Measurements from ENCODE around the gene PARD3B.

The PARD3B gene

DNA sequence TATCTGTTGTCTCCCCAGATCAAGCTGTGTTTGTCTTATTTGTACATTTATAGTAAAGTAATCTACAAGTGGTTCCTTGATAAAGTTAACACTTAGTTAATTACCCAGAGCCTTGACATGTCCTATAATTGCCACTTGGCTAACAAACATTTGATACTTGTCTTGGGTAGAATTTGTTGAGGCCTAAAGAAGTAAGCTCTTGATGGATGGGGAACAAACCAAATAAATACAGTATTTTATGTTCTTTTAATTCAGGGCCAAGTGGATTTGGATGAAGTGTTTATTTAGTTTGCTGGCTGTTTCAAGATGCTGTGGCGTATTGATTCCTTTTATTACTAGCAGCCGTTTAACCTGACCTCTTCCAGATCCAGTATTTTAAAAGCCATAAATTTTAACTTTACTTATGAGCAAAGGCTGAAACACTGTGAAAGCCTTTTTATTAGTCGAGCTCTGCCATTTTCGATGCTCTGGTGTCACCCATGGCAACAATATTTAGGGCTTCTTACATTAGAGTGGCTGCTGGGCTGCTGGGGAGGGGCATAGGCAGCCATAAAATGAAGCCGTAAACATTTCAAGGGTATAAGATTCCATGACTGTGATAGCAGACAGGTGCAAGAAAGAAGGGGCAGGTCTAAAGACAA, 735.4 kb downstream of the PARD3B start:
- DNase-seq (ENCODE audit: low read depth): no peak

DNA sequence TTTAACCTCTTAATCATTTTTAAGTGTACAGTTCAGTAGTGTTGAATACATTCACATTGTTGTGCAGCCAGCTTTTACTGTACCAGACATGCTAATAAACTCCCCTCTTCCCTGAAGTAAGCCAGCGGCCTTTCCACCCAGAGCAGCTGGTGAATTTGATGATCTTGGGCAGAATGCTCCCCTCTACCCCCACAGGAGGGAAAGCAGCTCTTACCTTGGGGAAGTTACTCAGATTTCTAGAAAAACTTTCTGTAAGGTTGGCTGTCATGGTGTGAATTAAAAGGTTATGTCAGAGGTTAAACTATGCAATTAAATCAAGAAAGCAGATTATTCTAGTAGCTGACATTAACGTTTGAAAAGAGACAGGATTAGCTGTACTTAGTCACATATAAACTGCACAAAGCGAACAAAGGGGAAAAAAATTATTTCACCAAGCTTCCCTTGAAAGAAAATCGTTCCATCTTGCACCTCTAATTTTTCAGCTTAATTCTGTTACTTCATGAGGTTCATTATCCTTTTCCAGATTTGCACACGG, 738.5 kb downstream of the PARD3B start:
- no peak for DNase-seq (ENCODE audit: low read depth)

DNA sequence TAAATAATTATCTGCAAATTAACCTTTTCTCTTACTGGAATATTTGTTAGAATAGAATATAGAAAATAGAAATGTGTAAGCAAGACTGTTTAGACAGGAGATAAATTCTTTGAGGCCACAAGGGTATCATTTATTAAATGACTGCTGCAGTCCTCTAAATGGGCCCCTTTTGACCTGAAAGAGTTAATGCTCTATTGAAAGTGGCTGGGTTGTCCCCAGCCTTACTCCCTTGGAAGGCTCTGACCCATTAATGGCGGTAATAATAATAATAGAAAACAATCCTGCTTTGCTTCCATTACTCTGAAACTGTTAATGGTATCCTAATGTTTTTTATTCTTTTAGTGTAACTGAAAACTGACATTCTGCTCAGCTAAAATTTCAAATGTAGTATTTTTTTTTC, 739.1 kb downstream of the PARD3B start:
- DNase-seq (ENCODE audit: low read depth): no peak

DNA sequence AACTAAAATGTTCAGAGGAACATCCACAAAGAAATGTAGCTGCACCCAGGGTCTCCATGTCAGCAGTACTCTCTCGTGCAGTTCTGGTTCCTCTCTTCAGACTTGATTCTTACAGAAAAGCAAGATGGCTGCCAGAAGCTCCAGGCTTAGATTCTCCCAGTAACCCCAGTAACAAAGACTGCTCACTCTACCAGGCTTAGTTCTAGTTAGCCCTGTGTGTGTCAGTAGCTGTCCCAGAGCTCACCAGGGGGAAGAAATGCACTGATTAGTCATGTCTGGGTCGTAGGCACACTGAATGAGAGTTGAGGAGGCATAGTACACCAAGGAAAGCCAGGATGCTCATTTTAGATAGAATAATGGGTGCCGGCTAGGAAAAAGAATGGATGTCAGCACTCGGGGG, 742.0 kb downstream of the PARD3B start:
- no peak for DNase-seq (ENCODE audit: low read depth)

DNA sequence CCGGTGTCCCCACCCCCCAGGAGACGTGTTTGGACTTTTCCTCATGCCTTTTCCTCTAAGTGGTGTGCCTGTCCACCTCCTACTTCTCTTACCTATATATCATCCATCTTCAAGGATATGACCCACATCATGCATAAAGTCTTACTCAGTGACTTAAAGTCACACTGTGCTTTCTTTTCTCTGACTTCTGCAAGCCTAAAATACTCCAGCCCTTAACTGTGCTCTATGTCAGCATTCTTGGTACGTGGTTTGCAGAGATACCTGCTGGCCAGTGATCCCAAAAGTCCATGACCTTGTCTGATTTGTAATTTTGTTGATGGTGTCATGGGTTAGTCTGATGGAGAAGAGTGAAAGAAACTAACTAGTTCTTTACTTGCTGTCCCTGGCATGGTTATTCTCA, 743.4 kb downstream of the PARD3B start:
- no peak for DNase-seq (ENCODE audit: low read depth)

DNA sequence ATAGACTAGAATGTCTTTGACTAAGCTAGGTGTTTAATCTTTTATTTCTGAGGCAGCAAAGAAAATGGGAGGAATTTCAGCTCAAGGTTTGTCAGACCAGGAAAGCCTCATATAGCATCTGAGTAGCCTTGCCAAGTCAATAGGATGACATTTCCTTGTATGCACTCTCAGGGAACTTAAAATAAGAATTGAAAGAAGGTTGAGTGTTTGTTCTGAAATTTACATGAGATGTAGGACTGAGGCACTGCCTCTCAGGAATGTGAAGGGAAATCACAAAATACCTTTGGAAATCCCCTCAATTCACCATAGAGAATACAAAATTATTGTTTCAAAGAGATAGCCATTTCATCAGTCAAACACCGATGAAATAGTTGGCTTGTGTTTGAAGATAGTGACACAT, 745.0 kb downstream of the PARD3B start:
- DNase-seq (ENCODE audit: low read depth): no peak

DNA sequence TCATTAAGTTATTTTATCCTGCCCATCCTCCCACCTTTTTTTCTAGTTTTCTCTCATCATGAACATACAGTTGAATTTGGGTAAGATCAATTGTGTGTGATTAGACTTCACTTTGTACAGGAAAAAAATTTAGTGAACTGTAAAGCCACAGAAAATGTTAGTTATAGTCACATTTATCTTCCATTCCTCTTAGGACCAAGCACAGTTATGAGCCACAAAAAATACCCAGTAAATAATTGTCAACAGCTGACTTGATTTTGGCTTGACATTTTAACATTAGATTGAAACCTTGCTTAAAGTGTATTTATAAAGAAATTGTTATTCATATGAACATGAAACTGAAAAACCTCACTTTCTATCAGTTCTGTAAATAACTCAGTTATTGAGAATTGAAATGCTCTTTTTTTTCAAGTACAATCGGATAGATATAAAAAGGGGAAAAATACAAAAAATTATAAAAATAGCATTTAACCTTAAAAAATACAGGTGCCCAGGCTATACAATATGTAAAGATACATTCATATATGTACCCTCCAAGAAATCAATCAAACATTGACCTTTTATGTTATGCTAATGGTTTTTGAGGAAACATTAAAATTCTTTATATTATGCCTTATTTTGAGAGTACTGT, 747.5 kb downstream of the PARD3B start:
- DNase-seq (ENCODE audit: low read depth): no peak

DNA sequence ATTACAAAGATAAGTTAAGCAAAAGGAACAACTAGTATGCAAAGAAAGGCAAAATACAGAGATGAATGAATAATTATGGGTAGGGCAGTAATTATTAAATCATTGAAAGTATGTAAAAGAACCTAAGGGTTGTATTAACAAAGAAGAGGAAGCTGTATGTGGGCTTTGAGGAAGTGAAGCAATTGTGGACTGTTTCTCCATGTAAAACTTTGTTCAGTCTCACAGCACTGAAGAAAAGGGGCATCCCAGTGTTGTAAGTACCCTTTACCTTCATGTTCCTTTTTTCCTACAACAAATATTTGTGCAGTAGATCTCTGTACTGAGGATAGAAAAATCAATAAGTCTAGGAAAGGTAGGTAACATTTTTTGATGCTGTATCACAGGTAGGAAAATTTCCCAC, 748.3 kb downstream of the PARD3B start:
- DNase-seq (ENCODE audit: low read depth): no peak

DNA sequence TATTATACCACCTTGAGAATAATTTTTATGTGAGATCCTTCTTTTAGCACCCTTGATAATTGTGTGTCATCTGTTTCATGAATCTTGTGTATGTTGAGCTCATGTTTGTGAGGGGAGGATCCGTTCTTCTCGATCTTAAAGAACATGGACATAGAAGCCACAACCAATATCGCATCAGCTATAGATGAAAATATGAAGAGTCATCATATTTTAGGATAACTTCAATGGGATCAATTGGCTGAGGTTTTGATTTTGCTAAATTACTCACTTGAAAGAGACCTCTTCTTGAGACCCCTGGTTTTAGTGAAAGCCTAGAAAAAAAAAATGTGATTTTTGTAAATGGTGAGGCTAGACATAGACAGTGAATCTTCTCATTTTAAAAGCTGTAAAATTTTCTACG, 751.7 kb downstream of the PARD3B start:
- no peak for DNase-seq (ENCODE audit: low read depth)

DNA sequence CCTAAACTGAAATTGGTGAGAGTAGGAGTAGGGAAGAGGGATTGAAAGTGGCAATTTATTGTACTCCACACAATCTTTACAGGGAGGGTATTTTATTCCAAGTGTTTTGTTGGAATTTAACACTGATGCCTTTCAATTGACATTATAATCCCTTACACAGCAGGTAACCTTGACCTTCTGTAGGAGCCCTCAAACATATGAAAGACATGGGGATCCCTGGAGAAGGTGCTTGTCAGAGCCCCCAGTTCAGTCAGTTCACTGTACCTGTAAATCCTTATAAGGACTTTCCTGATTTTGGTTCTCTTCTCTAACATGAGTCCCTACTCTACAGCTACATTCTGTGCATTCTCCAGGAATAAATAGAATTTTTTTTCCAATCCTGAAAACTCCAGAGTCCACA, 752.1 kb downstream of the PARD3B start:
- no peak for DNase-seq (ENCODE audit: low read depth)

DNA sequence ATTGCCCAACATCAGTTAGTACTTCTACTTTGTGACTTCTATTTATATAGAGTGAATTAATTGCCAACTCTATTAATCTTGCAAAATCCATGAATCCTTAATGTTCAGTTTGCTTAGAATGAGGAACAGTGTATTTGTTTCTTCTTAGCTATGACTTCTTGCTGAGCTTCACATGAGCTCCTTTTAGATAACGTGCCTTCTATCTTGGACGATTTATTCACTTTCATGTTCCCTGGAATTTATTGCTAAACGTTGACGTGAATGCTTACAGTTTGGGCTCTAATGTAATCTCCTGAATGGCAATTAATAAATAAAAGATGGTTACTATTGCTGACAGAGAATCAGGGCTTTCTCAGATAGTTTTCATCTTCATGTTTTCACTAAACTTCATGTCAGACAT, 752.6 kb downstream of the PARD3B start:
- no peak for DNase-seq (ENCODE audit: low read depth)

DNA sequence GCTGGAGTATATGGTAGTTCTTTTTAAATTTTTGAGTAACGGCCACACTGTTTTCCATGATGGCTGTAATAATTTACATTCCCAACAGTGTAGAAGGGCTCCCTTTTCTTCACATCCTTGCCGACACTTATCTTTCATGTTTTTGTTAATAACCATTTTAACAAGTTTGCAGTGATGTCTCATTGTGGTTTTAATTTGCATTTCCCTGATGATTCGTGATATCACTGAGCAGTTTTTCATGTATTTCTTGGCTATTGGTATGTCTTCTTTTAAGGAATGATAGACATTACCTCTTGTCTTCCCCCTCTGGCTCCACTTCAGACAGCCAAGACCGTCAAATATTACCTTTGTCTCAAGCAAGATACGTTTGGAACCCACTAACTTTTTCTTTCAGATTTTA, 765.9 kb downstream of the PARD3B start:
- no peak for DNase-seq (ENCODE audit: low read depth)

DNA sequence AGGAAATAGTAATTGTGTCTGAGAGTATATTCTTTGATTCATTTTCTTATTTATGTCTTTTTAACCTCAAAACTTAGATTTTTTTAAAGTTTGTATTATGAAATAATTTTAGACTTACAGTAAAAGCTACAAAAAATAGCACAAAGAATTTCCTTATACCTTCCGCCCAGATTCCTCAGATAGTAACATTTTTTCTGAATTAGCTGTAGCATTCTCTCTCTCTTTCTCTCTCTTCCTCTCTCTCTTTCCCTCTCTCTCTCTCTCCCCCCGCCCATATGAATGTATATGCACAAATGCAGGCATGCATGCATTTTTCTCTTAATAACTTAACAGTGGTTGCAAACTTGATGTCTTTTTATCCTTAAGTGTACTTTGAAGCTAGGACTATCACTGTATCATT, 776.0 kb downstream of the PARD3B start:
- no peak for DNase-seq (ENCODE audit: low read depth)

DNA sequence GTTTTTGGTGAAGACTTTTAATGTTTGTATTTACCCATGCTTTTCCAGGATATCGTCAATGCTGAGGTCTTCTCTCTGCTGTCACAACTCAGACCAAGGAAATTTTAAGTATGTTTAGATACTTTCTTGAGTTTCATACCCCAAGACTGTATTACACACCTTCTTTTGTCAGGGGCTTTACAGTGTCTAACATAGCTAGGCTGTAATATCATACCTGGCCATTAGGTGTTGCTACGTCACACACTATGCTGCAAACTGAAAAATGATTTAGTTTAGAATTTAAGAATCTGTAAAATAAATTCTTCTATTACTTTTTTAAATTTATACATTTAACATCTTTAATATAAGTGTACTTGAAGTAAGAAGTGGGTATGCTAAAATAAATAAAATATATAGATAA, 778.7 kb downstream of the PARD3B start:
- DNase-seq (ENCODE audit: low read depth): no peak

DNA sequence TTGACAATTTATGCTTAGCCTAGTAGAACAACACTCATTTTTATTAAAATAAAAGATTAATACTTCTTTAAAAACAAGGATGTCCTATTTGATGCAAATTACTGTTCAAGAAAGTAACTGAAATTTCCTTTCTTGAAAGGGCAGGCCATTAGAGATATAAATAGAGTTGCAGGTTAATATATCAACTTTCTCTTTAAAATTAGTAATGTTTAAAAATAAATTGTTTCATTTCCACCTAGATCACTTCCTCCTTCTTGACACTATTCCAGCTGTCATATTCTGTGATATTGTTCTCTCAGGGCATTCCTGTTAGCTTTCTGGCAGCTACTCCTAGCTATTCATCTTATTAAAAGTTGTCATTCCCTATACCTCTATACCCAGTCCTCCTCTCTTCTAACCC, 779.1 kb downstream of the PARD3B start:
- no peak for DNase-seq (ENCODE audit: low read depth)

DNA sequence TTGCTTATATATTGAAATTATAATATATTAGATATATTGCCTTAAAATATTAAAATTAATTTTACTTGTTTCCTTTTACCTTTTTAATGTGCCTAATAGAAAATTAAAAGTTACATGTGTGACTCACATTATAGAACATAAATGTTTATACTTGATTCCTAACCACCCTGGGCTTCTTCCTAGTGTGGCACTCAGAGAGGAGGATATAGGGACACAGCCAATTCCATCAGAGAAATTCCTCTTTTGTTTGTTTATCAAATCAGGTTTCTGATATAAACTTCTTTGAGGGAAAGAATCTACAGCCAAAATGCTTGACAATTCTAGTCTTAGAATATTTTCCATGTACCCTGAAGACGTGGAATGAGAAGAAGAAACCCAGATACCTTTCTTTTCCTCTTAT, 788.1 kb downstream of the PARD3B start:
- no peak for DNase-seq (ENCODE audit: low read depth)

DNA sequence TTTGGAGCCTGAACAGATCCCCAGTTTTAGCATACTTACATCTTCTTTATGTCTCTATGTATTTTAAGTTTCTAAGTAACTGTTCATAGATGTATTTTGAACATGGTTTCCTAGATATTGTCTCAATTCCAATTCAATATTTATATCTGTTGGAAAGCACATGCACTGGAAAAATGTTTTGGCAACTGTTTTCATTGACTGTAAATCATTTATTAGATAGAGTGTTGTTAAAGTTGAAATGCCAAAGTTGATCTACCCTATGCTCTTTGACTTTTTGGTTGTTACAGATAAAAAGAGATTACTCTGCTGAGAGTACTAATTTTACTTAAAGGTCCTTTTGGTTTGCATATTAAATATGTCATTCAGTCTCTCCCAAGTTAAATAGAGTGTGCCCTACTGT, 792.0 kb downstream of the PARD3B start:
- no peak for DNase-seq (ENCODE audit: low read depth)

DNA sequence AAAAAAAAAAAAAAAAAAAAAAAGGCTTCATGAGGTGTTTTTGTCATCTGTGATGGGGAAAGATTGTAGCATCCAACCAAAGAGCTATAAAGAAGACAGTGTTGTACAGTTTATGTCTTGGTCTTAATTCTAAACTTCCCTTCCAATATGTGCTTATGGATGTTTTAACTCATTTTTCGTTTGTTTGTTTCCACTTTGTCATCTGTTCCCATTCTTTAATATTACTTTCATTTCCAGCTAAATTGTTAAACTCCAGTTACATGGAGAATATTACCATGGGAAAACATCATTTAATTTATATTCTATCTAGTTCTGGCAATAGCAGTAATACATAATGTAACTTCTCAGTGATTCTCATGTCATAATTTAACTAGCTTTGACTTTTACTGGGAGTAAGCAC, 792.9 kb downstream of the PARD3B start:
- no peak for DNase-seq (ENCODE audit: low read depth)

DNA sequence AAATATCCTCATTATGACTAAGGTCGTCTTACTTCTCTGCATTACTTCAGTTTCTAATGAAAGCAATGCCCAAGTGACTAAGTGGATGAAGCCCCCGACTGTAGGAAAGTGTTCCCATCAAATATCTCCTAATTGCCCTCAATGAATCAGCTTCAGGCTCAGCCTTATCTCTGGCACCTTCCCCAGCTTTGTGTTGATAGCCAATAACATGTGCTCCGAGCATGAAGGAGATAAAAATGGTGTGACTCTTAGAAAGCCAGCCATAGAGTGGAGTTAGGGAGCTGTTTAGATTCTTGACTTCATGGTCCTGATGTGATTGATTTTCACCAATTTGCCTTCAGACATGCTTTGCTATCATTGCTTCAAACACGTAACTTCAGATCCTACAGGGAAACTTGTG, 797.8 kb downstream of the PARD3B start:
- DNase-seq (ENCODE audit: low read depth): no peak

DNA sequence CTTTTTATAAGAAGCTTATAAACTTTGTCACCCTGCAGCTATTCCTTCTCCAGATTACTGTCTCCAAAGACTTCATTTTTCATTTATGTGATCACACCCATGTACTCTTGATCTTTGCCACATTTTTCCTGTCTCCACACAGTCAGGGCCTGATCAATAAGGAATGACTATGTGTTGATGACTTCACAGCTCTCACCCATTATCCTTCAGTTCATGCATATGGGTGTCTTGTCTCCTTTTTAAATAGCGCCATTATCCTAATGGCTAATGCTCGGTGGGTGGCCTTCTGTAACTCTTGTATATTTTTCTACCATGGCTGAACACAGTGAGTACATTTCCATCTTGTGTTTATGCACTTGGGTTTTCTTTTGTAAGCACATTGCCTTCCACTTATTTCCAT, 801.4 kb downstream of the PARD3B start:
- no peak for DNase-seq (ENCODE audit: low read depth)

DNA sequence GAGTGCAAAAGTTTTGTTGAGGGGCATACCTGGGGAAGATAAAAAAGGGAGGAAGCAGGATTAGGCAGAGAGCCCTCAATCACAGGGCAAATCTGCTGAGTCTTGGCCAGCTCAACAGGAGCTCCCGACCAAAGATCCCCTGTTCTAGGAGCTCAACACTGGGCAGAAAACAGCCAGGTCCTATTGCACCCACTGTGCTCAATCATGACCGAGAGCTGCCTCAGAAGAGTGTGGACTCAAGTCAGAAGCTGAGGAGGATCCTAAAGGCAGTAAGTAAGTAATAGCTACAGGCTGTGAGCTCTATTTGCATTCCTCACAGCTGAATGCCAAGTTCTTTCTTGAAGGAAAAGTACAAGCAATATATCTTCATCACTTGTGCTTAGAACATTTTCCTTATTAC, 802.6 kb downstream of the PARD3B start:
- no peak for DNase-seq (ENCODE audit: low read depth)

DNA sequence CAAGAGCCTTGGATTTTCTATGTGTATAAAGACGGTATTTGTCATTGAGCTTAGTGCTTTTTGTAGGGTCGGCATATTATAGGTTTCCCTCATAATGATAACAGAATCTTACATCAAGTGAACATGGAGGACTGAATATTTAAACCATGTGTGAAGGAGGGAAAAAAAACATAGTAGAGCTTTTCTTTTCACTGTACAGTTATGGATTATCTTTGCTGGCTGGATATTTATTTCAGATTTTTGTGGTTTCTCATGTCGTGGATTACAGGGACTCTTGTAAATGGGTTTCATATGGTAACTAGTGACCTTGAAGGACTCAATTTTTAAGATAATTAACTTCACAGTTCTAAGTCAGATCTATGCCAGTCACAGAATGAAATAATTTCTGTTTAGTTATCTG, 806.8 kb downstream of the PARD3B start:
- DNase-seq (ENCODE audit: low read depth): no peak

DNA sequence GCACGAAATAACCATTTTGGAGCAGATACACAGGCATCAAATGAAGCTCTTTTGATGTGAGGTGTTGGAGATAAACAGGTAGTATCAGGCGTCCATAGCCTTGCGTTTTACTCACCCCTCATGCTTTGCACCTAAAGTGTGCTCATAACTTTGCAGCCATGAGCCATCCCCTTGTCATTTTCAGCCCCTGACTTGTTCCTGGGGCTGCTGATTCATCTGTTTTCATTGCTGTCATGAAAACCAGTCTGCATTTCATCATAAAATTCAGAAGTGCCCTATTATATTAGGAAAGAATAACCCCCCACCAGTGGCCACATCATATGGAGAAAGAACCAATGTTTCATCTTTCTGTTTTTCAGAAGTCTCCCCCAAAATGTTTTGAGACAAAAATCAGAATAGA, 807.3 kb downstream of the PARD3B start:
- DNase-seq (ENCODE audit: low read depth): no peak

DNA sequence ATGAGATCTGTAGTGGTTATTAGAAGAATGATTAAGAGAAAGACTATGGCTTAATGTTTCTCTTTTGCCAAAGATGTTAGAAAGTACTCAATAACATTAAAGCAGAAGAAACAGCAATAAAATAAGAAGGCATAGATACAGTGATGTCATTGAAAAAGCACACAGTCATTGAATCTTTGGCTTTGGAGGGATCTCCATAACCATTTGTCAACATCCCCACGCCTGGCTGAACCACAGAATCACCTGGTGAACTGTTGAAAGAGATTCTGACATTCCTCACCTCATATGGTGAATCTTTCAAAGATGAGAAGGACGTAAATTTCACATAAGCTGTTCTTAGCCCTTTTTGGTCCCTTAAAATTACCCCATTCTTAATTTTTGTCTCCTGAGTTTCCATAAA, 812.5 kb downstream of the PARD3B start:
- DNase-seq (ENCODE audit: low read depth): no peak
